CD1c-positive myeloid dendritic cell (primary cell): Measurements from ENCODE around the gene TRIM13.

Experiments used
- DNase-seq: peaks from one replicate; pipeline ENCODE4 v3.0.0-alpha.2; 2016; ENCODE audit errors: extremely low spot score

The TRIM13 gene

GRCh38 chr13:49996161-49996915, 504 bp upstream of the TRIM13 start:
- DNase-seq = peak; percentile 95

- DNase-seq = peak; percentile 18
These were observed 1.1 kb downstream of the TRIM13 start for GRCh38 chr13:49997955-49998354.

GRCh38 chr13:49998714-49999624, 2.1 kb downstream of the TRIM13 start:
- DNase-seq = no peak

GRCh38 chr13:50001287-50001686, 4.4 kb downstream of the TRIM13 start:
- no peak for DNase-seq

- DNase-seq = no peak
These were observed 9.7 kb downstream of the TRIM13 start for GRCh38 chr13:50006426-50007135.

- no peak for DNase-seq
These were observed 14.6 kb downstream of the TRIM13 start for GRCh38 chr13:50011461-50011860.

- DNase-seq = no peak
These were observed 15.7 kb downstream of the TRIM13 start for GRCh38 chr13:50012396-50013169.

- DNase-seq = no peak
These were observed 17.5 kb downstream of the TRIM13 start for GRCh38 chr13:50014386-50014785.

- peak; percentile 10 for DNase-seq
These were observed 18.4 kb downstream of the TRIM13 start, which contains the start of gene KCNRG for GRCh38 chr13:50015258-50015657. TSS of gene KCNRG (plus strand) at chr13:50015444. CDS start at chr13:50015494, 50 bp downstream.

GRCh38 chr13:50015750-50016149, 18.9 kb downstream of the TRIM13 start:
- no peak for DNase-seq

GRCh38 chr13:50016444-50016843, 19.6 kb downstream of the TRIM13 start:
- no peak for DNase-seq

- no peak for DNase-seq
These were observed 21.0 kb downstream of the TRIM13 start for GRCh38 chr13:50017819-50018218.

- DNase-seq = no peak
These were observed 28.6 kb downstream of the TRIM13 start for GRCh38 chr13:50025436-50025835.

- peak; percentile 6 for DNase-seq
These were observed 30.1 kb downstream of the TRIM13 start for GRCh38 chr13:50026788-50027473.

GRCh38 chr13:50030315-50030714, 33.5 kb downstream of the TRIM13 start:
- DNase-seq = no peak

- DNase-seq = no peak
These were observed 36.9 kb downstream of the TRIM13 start for GRCh38 chr13:50033725-50034124.

GRCh38 chr13:50037788-50038187, 40.9 kb downstream of the TRIM13 start:
- no peak for DNase-seq

- no peak for DNase-seq
These were observed 41.4 kb downstream of the TRIM13 start for GRCh38 chr13:50038266-50038665.

- no peak for DNase-seq
These were observed 55.6 kb downstream of the TRIM13 start for GRCh38 chr13:50052478-50052877.

GRCh38 chr13:50053844-50054243, 57.0 kb downstream of the TRIM13 start:
- DNase-seq = no peak

GRCh38 chr13:50055454-50055853, 58.6 kb downstream of the TRIM13 start:
- DNase-seq = no peak
